ENCODE data around the gene RAI14.

RAI14 gene

DNA sequence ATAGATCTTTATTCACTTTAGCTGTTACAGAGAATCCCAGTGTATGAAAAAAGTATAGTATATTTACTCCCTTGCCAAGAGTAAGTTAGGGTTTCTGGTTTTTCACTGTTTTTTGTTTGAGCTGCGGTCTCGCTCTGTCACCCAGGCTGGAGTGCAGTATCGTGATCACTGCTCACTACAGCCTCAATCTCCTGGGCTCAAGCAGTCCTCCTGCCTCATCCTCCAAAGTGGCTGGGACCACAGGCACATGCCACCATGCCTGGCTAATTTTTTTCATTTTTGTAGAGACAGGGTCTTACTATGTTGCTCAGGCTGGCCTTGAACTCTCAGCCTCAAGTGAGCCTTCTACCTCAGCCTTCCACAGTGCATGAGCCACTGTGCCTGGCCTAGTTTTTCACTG is 3.0 kb downstream of the RAI14 start:
- no peak for TF ChIP-seq CTCF (IDR thresholded peaks at IDR 0.05; ENCODE audit: control extremely low read depth, extremely low read depth, low read depth, missing control alignments)
- ChIA-PET POLR2A (no interaction called here), CTCF (interaction anchor here (1.5 kb wide), 1 partner anchor 17 kb away, joined by 3 read pairs; no protein-coding TSS in a partner anchor)
- DNase-seq (ENCODE audit: extremely low spot score) = no peak

GRCh38 chr5:34660444-34660843 is 4.3 kb downstream of the RAI14 start:
- DNase-seq (ENCODE audit: extremely low spot score) = no peak
- POLR2A ChIA-PET = no interaction called here
- TF ChIP-seq CTCF (IDR thresholded peaks at IDR 0.05; ENCODE audit: control extremely low read depth, extremely low read depth, low read depth, missing control alignments) = no peak
- CTCF ChIA-PET = interaction anchor here (1.5 kb wide), 1 partner anchor 16 kb away, joined by 3 read pairs; no protein-coding TSS in a partner anchor

DNA sequence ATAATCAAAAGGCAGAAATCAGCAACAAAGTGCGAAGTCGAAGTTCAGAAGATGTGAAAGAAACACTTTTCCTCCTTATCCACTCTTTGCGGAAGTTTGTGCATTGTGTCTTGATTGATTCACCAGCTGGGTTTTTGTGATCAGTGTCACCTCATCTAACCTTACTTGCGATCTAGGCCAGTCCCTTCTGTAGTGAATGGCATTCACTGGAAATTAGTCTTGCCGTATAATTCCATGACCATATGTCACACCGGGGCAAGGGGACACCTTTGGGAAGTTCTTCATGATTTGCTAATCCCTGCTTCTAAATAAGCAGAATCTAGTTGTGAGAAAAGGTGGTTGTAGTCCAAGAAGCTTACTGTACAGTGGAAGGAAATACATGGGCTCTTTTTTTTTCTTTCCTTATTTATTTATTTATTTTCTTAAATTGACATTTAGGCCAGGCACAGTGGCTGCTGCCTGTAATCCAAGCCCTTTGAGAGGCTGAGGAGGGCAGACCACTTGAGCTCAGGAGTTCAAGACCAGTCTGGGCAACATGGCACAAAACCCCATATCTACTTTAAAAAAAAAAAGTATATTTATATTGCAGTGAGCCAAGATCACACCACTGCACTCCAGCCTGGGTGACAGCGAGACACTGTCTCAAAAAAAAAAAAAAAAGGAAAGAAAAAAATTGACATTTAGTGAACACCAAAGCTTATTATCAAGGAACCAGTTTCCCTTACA is 7.8 kb downstream of the RAI14 start:
- no peak for DNase-seq (ENCODE audit: extremely low spot score)
- no peak for TF ChIP-seq CTCF (IDR thresholded peaks at IDR 0.05; ENCODE audit: control extremely low read depth, extremely low read depth, low read depth, missing control alignments)
- POLR2A ChIA-PET = no interaction called here
- CTCF ChIA-PET = interaction anchor here (0.9 to 1.5 kb wide), 3 partner anchors 8 to 23 kb away, joined by 3 to 5 read pairs (median 4); partner anchors contain the start of gene RAI14

DNA sequence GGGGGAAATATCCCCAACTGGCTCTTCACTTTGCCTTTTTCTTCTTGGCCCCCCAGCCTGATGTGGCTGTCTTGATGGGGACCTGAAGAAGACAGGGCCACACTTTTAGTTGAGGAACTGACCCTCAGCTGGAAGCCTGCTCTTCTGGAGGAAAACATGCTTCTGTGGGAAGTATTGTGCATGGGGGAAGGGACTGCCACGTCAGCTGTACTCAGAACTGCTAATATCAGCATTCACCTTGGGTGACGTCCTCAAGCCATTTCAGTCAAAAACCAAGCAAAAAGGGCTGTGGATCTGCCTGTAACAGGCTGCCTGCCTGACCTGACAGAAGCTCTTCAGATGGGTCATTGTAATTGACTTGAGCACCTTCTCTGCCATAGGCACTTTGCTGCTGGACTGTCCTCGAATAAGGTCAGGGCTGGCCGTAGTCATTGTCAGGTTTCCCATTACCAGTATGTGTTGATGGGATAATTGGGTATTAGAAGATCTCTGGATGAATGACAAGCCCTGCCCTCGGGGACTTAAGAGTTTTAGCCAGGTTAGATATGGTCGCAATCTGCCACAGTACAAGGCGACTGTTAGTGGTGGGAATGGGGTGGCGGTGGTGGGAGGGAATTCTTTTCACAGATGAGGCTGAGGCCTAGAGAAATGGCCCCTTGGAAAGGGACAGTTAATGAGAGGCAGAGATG is 10.4 kb downstream of the RAI14 start:
- no peak for TF ChIP-seq CTCF (IDR thresholded peaks at IDR 0.05; ENCODE audit: control extremely low read depth, extremely low read depth, low read depth, missing control alignments)
- POLR2A ChIA-PET = no interaction called here
- CTCF ChIA-PET = interaction anchor here (1.3 kb wide), 1 partner anchor 12 kb away, joined by 3 read pairs; no protein-coding TSS in a partner anchor
- DNase-seq (ENCODE audit: extremely low spot score) = no peak

- TF ChIP-seq CTCF (IDR thresholded peaks at IDR 0.05; ENCODE audit: control extremely low read depth, extremely low read depth, low read depth, missing control alignments) = no peak
- CTCF ChIA-PET = interaction anchor here (1.1 kb wide), 1 partner anchor 14 kb away, joined by 3 read pairs; no protein-coding TSS in a partner anchor
- POLR2A ChIA-PET = no interaction called here
- no peak for DNase-seq (ENCODE audit: extremely low spot score)
Measured at GRCh38 chr5:34667705-34668104, 11.6 kb downstream of the RAI14 start.

DNA sequence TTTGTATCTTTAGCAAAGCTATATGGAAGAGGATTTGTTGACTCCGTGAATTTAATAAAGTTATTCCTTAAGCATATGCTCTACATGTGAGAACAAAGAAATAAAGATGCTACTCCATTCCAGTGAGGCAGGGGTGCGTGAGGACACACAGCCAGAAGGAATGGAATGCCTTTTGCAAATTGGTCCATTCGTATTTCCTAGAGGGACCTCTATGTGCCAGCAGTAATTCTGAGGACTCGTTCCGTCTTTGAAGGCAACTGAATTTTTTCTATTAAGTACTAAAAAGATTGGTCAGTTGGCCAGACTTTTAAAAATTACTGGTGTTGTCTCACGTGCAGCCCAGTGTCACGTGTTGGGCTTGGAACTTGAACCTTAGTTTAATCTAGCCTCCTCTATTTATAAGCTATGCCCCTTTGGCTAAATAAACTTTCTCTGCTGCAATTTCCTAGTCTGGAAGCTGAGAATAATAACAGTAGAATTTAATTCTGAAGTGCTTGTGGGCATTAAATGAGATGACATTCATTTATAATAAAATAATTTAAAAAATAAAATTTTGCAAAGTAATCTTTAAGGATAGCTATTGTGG is 13.9 kb downstream of the RAI14 start:
- TF ChIP-seq CTCF (IDR thresholded peaks at IDR 0.05; ENCODE audit: control extremely low read depth, extremely low read depth, low read depth, missing control alignments) = no peak
- no peak for DNase-seq (ENCODE audit: extremely low spot score)
- ChIA-PET CTCF (interaction anchor here (0.8 to 5.2 kb wide), 3 partner anchors 18 to 184 kb away, joined by 3 to 19 read pairs (median 4); no protein-coding TSS in a partner anchor), POLR2A (no interaction called here)

Data from GM10248 (cell line).